ENCODE data around the gene KLHL14.

DNA sequence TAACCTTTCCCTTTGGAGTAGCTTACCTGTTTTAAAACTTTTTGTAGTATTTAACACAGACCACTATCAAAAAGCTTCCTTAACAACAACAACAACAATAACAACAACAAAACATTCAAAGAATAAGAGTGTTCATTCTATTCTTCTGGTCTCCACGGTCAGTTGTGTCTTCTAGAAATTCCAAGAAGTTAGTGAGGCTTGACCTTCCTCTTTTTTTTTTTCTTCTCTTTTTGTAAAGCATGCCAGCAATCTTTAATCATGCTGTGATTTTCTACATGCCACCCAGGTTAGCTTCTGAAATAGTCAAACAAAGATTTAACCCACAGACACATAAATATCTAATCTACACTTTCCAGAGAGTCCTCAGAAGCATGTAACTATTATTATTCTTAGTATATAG lies 28.4 kb upstream of the KLHL14 start:
- TF ChIP-seq CREB1 (IDR thresholded peaks at IDR 0.05; ENCODE audit: low read depth) = no peak
- TF ChIP-seq, protein P1, sequence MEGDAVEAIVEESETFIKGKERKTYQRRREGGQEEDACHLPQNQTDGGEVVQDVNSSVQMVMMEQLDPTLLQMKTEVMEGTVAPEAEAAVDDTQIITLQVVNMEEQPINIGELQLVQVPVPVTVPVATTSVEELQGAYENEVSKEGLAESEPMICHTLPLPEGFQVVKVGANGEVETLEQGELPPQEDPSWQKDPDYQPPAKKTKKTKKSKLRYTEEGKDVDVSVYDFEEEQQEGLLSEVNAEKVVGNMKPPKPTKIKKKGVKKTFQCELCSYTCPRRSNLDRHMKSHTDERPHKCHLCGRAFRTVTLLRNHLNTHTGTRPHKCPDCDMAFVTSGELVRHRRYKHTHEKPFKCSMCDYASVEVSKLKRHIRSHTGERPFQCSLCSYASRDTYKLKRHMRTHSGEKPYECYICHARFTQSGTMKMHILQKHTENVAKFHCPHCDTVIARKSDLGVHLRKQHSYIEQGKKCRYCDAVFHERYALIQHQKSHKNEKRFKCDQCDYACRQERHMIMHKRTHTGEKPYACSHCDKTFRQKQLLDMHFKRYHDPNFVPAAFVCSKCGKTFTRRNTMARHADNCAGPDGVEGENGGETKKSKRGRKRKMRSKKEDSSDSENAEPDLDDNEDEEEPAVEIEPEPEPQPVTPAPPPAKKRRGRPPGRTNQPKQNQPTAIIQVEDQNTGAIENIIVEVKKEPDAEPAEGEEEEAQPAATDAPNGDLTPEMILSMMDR (IDR thresholded peaks at IDR 0.05 in 2 of 3, conservative IDR thresholded peaks at IDR 0.05 in 1 of 3; ENCODE audit: control insufficient read depth in 2 of 3, extremely low read depth in 1 of 3, insufficient read depth in 1 of 3, low read depth in 3 of 3, low read length in 3 of 3) = no peak
- no peak for TF ChIP-seq HCFC1 (IDR thresholded peaks at IDR 0.05; ENCODE audit: low read length)

All from GM12878 (cell line).